Karpas-422 (cell line): Measurements from ENCODE around the gene NIT2. TPM values are rescaled to one million over a fixed set of nuclear protein-coding genes. Genes with fewer than 3 reads are reported as not detected.

Experiments
- DNase-seq: peaks from one replicate; pipeline ENCODE4 v3.0.0-alpha.2; 2015
- H2AFZ ChIP-seq: fragments of 200-600 bp; sonication (generic); 2 replicates; pipeline ENCODE4 v1.6.1; 2014; ENCODE audit warnings: antibody characterized with exemption, low read length, mixed read lengths
- H3K27ac ChIP-seq: fragments of 200-600 bp; sonication (generic); 2 replicates; pipeline ENCODE4 v1.5.1; 2014; ENCODE audit warnings: mild to moderate bottlenecking, low read length, moderate library complexity
- H3K27me3 ChIP-seq: fragments of 200-600 bp; sonication (generic); 2 replicates; pipeline ENCODE4 v1.6.1; 2014; ENCODE audit warnings: low read length, mixed read lengths
- H3K36me3 ChIP-seq: fragments of 200-600 bp; sonication (generic); 2 replicates; pipeline ENCODE4 v1.6.1; 2014; ENCODE audit warnings: low read length, mixed read lengths; ENCODE audit not compliant: insufficient read depth
- H3K4me1 ChIP-seq: fragments of 200-600 bp; sonication (generic); 2 replicates; pipeline ENCODE4 v1.6.1; 2014; ENCODE audit warnings: mild to moderate bottlenecking, low read length, mixed read lengths
- H3K4me2 ChIP-seq: fragments of 200-600 bp; sonication (generic); 2 replicates; pipeline ENCODE4 v1.6.1; 2014; ENCODE audit warnings: low read length, low read depth, mild to moderate bottlenecking; ENCODE audit not compliant: poor library complexity, severe bottlenecking
- H3K4me3 ChIP-seq: fragments of 200-600 bp; sonication (generic); 2 replicates; pipeline ENCODE4 v1.5.1; 2014; ENCODE audit warnings: mild to moderate bottlenecking, antibody characterized with exemption, low read length, mixed read lengths
- H3K79me2 ChIP-seq: fragments of 200-600 bp; sonication (generic); 2 replicates; pipeline ENCODE4 v1.6.1; 2014; ENCODE audit warnings: mild to moderate bottlenecking, low read length, mixed read lengths
- H3K9ac ChIP-seq: fragments of 200-600 bp; sonication (generic); 2 replicates; pipeline ENCODE4 v1.6.0; 2014; ENCODE audit warnings: low read length
- H3K9me2 ChIP-seq: fragments of 200-600 bp; sonication (generic), shearing (Covaris generic); replicated peaks from 2 replicates; pipeline ENCODE4 v1.6.0; 2014; ENCODE audit warnings: mild to moderate bottlenecking, low read length, moderate library complexity; ENCODE audit not compliant: insufficient read depth
- H3K9me3 ChIP-seq: fragments of 300-700, 200-600 bp; sonication (generic); 2 replicates; pipeline ENCODE4 v1.6.1; 2014; ENCODE audit warnings: low read length, mixed read lengths
- H4K20me1 ChIP-seq: fragments of 200-600 bp; sonication (generic); 2 replicates; pipeline ENCODE4 v1.6.1; 2014; ENCODE audit warnings: mild to moderate bottlenecking, antibody characterized with exemption, low read length, low read depth; ENCODE audit not compliant: insufficient read depth
- total RNA-seq: library from RNA; depleted of rRNA; stranded (reverse); fragments of >200 nt; shearing (Covaris generic); gene quantifications from 2 replicates; pipeline ENCODE4 v1.2.3, GENCODE V29; 2014; ENCODE audit warnings: low replicate concordance; rRNA removed

The NIT2 gene
- total RNA-seq, result 63.2 and 74.5 TPM in 2 replicates

GRCh38 chr3:100334488-100335351, at the start of gene NIT2:
Gene NIT2, plus strand, starts transcription at chr3:100334757. Its CDS starts 35 bp downstream, at chr3:100334792.
- DNase-seq, result peak; percentile 93
- peaks cover 12% of the 10 kb centered on the region for H3K36me3 ChIP-seq
- H3K9me2 ChIP-seq, result no peaks in the 10 kb centered on the region
- peak within 1 kb of the TSS; percentile 85 for H3K4me3 ChIP-seq
- H3K9me3 ChIP-seq, result no peaks in the 10 kb centered on the region
- H3K27me3 ChIP-seq, result no peaks in the 10 kb centered on the region
- peaks cover 29% of the 10 kb centered on the region for H3K4me1 ChIP-seq
- peak within 1 kb of the TSS; percentile 59 for H3K27ac ChIP-seq
- H2AFZ ChIP-seq, result peak within 1 kb of the TSS; percentile 61
- no peaks in the 10 kb centered on the region for H4K20me1 ChIP-seq
- H3K9ac ChIP-seq, result peak within 1 kb of the TSS; percentile 89
- peak within 1 kb of the TSS; percentile 97 for H3K4me2 ChIP-seq
- H3K79me2 ChIP-seq, result peaks cover 39% of the 10 kb centered on the region

- Histone ChIP-seq H2AFZ (no peak overlapping the region), H3K9ac (no peak overlapping the region), H3K4me2 (no peak overlapping the region), H3K4me1 (peaks cover 6% of the 10 kb centered on the region), H3K4me3 (no peak overlapping the region), H3K79me2 (no peaks in the 10 kb centered on the region), H3K27me3 (no peaks in the 10 kb centered on the region), H3K9me3 (no peaks in the 10 kb centered on the region), H3K36me3 (no peaks in the 10 kb centered on the region), H3K9me2 (no peaks in the 10 kb centered on the region), H3K27ac (no peak overlapping the region), H4K20me1 (no peaks in the 10 kb centered on the region)
- no peak for DNase-seq
Measured at GRCh38 chr3:100288288-100288894, 46.2 kb upstream of the NIT2 start.

- Histone ChIP-seq H3K4me2 (no peak overlapping the region), H3K4me1 (peaks cover 6% of the 10 kb centered on the region), H3K9ac (no peak overlapping the region), H3K9me2 (no peaks in the 10 kb centered on the region), H3K9me3 (no peaks in the 10 kb centered on the region), H4K20me1 (no peaks in the 10 kb centered on the region), H3K27me3 (no peaks in the 10 kb centered on the region), H3K27ac (no peak overlapping the region), H3K79me2 (no peaks in the 10 kb centered on the region), H3K36me3 (no peaks in the 10 kb centered on the region), H2AFZ (no peak overlapping the region), H3K4me3 (no peak overlapping the region)
- DNase-seq, result no peak
Measured at GRCh38 chr3:100289339-100289738, 45.2 kb upstream of the NIT2 start.

GRCh38 chr3:100295089-100295488, 39.5 kb upstream of the NIT2 start:
- no peaks in the 10 kb centered on the region for H3K4me1 ChIP-seq
- H3K27ac ChIP-seq, result no peak overlapping the region
- no peak overlapping the region for H3K9ac ChIP-seq
- H3K4me3 ChIP-seq, result no peak overlapping the region
- H2AFZ ChIP-seq, result no peak overlapping the region
- H3K79me2 ChIP-seq, result no peaks in the 10 kb centered on the region
- no peaks in the 10 kb centered on the region for H3K9me2 ChIP-seq
- no peaks in the 10 kb centered on the region for H3K9me3 ChIP-seq
- no peak for DNase-seq
- no peak overlapping the region for H3K4me2 ChIP-seq
- H4K20me1 ChIP-seq, result no peaks in the 10 kb centered on the region
- 0 out of 2 replicates have a peak, but pooled peaks cover 2% of the 10 kb centered on the region for H3K36me3 ChIP-seq
- no peaks in the 10 kb centered on the region for H3K27me3 ChIP-seq

GRCh38 chr3:100297784-100298183, 36.8 kb upstream of the NIT2 start:
- Histone ChIP-seq H3K4me1 (no peaks in the 10 kb centered on the region), H3K27me3 (no peaks in the 10 kb centered on the region), H3K36me3 (0 out of 2 replicates have a peak, but pooled peaks cover 2% of the 10 kb centered on the region), H3K27ac (no peak overlapping the region), H3K79me2 (no peaks in the 10 kb centered on the region), H2AFZ (no peak overlapping the region), H3K9me3 (no peaks in the 10 kb centered on the region), H4K20me1 (no peaks in the 10 kb centered on the region), H3K9me2 (no peaks in the 10 kb centered on the region), H3K4me2 (no peak overlapping the region), H3K9ac (no peak overlapping the region), H3K4me3 (no peak overlapping the region)
- DNase-seq, result no peak

- H3K36me3 ChIP-seq, result 0 out of 2 replicates have a peak, but pooled peaks cover 2% of the 10 kb centered on the region
Measured at GRCh38 chr3:100299016-100299415, 35.5 kb upstream of the NIT2 start.

GRCh38 chr3:100306695-100307094, 27.9 kb upstream of the NIT2 start:
- Histone ChIP-seq H3K9me3 (no peaks in the 10 kb centered on the region), H3K9me2 (no peaks in the 10 kb centered on the region), H3K4me3 (no peak overlapping the region), H3K4me2 (no peak overlapping the region), H3K36me3 (no peaks in the 10 kb centered on the region), H3K4me1 (peaks cover 7% of the 10 kb centered on the region), H3K27me3 (no peaks in the 10 kb centered on the region), H3K79me2 (no peaks in the 10 kb centered on the region), H2AFZ (no peak overlapping the region), H4K20me1 (no peaks in the 10 kb centered on the region), H3K9ac (no peak overlapping the region), H3K27ac (no peak overlapping the region)
- DNase-seq, result no peak

More at GRCh38 chr3:100299016-100299415, 35.5 kb upstream of the NIT2 start:
- no peak overlapping the region for H2AFZ ChIP-seq
- no peaks in the 10 kb centered on the region for H3K4me1 ChIP-seq
- no peak overlapping the region for H3K9ac ChIP-seq
- H3K27ac ChIP-seq, result no peak overlapping the region
- H3K4me2 ChIP-seq, result no peak overlapping the region
- H3K9me3 ChIP-seq, result no peaks in the 10 kb centered on the region
- H3K79me2 ChIP-seq, result no peaks in the 10 kb centered on the region
- H3K9me2 ChIP-seq, result no peaks in the 10 kb centered on the region
- no peak for DNase-seq
- H3K27me3 ChIP-seq, result no peaks in the 10 kb centered on the region
- no peaks in the 10 kb centered on the region for H4K20me1 ChIP-seq
- H3K4me3 ChIP-seq, result no peak overlapping the region

- DNase-seq, result no peak
- Histone ChIP-seq H3K9me2 (no peaks in the 10 kb centered on the region), H3K27me3 (no peaks in the 10 kb centered on the region), H2AFZ (no peak overlapping the region), H3K27ac (no peak overlapping the region), H3K4me1 (peaks cover 14% of the 10 kb centered on the region), H4K20me1 (no peaks in the 10 kb centered on the region), H3K79me2 (no peaks in the 10 kb centered on the region), H3K9me3 (no peaks in the 10 kb centered on the region), H3K4me3 (no peak overlapping the region), H3K9ac (no peak overlapping the region), H3K4me2 (no peak overlapping the region), H3K36me3 (no peaks in the 10 kb centered on the region)
Measured at GRCh38 chr3:100310355-100310965, 24.1 kb upstream of the NIT2 start.
